ENCODE measurements around the gene ARHGEF28. TPM values are rescaled to one million over a fixed set of nuclear protein-coding genes. Genes with fewer than 3 reads are reported as not detected.

The ARHGEF28 gene
- polyA plus RNA-seq, 1 donor from 2014 or later: not detected

GRCh38 chr5:73629456-73629855 is 3.5 kb downstream of the ARHGEF28 start:
- H3K4me2 ChIP-seq (ENCODE audit: low read length): no peak overlapping the region
- no peak overlapping the region for H3K27ac ChIP-seq (ENCODE audit: low read length)
- H3K9ac ChIP-seq (ENCODE audit: low read length): no peak overlapping the region
- no peak overlapping the region for H3K4me3 ChIP-seq (ENCODE audit: low read length)
- H3F3A ChIP-seq (ENCODE audit: insufficient read depth, low read length, poor library complexity, severe bottlenecking): no peaks in the 10 kb centered on the region
- H3K9me2 ChIP-seq (ENCODE audit: insufficient read depth, low read length): no peaks in the 10 kb centered on the region
- no peaks in the 10 kb centered on the region for H3K79me2 ChIP-seq (replicated peaks; ENCODE audit: insufficient read depth, low read length)
- no peaks in the 10 kb centered on the region for H3K9me3 ChIP-seq (ENCODE audit: low read length)
- H3K36me3 ChIP-seq (ENCODE audit: insufficient read depth, low read length): no peaks in the 10 kb centered on the region
- H2AFZ ChIP-seq (ENCODE audit: low read depth, low read length): no peak overlapping the region
- no peak for TF ChIP-seq RAD21 (conservative IDR thresholded peaks at IDR 0.05)
- no peak for TF ChIP-seq TAF1 (IDR thresholded peaks at IDR 0.05; ENCODE audit: low read depth)
- no peak for TF ChIP-seq EP300 (conservative IDR thresholded peaks at IDR 0.05; ENCODE audit: poor library complexity, severe bottlenecking)
- TF ChIP-seq CTCF (IDR thresholded peaks at IDR 0.05; ENCODE audit: poor library complexity, severe bottlenecking): no peak
- no peak for TF ChIP-seq MXI1 (conservative IDR thresholded peaks at IDR 0.05; ENCODE audit: poor library complexity, severe bottlenecking)
- TF ChIP-seq POLR2AphosphoS5 (IDR thresholded peaks at IDR 0.05): no peak
- no peak for TF ChIP-seq SMC3 (conservative IDR thresholded peaks at IDR 0.05; ENCODE audit: poor library complexity)
- TF ChIP-seq, protein P1, sequence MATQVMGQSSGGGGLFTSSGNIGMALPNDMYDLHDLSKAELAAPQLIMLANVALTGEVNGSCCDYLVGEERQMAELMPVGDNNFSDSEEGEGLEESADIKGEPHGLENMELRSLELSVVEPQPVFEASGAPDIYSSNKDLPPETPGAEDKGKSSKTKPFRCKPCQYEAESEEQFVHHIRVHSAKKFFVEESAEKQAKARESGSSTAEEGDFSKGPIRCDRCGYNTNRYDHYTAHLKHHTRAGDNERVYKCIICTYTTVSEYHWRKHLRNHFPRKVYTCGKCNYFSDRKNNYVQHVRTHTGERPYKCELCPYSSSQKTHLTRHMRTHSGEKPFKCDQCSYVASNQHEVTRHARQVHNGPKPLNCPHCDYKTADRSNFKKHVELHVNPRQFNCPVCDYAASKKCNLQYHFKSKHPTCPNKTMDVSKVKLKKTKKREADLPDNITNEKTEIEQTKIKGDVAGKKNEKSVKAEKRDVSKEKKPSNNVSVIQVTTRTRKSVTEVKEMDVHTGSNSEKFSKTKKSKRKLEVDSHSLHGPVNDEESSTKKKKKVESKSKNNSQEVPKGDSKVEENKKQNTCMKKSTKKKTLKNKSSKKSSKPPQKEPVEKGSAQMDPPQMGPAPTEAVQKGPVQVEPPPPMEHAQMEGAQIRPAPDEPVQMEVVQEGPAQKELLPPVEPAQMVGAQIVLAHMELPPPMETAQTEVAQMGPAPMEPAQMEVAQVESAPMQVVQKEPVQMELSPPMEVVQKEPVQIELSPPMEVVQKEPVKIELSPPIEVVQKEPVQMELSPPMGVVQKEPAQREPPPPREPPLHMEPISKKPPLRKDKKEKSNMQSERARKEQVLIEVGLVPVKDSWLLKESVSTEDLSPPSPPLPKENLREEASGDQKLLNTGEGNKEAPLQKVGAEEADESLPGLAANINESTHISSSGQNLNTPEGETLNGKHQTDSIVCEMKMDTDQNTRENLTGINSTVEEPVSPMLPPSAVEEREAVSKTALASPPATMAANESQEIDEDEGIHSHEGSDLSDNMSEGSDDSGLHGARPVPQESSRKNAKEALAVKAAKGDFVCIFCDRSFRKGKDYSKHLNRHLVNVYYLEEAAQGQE (IDR thresholded peaks at IDR 0.05; ENCODE audit: borderline replicate concordance): no peak
- TF ChIP-seq EZH2 (IDR thresholded peaks at IDR 0.05; ENCODE audit: borderline replicate concordance, insufficient read depth, low read length, poor library complexity, severe bottlenecking): no peak
- no peaks in the 10 kb centered on the region for H4K20me1 ChIP-seq (ENCODE audit: insufficient read depth)
- H3K27me3 ChIP-seq (ENCODE audit: insufficient read depth, low read depth, low read length): peaks cover 31% of the 10 kb centered on the region

GRCh38 chr5:73630765-73631164 is 4.8 kb downstream of the ARHGEF28 start:
- Histone ChIP-seq H3K9me2 (ENCODE audit: insufficient read depth, low read length) (no peaks in the 10 kb centered on the region), H3K79me2 (replicated peaks; ENCODE audit: insufficient read depth, low read length) (no peaks in the 10 kb centered on the region), H3K36me3 (ENCODE audit: insufficient read depth, low read length) (no peaks in the 10 kb centered on the region), H3K27ac (ENCODE audit: low read length) (no peak overlapping the region), H3K9ac (ENCODE audit: low read length) (no peak overlapping the region), H4K20me1 (ENCODE audit: insufficient read depth) (no peaks in the 10 kb centered on the region), H2AFZ (ENCODE audit: low read depth, low read length) (no peak overlapping the region), H3F3A (ENCODE audit: insufficient read depth, low read length, poor library complexity, severe bottlenecking) (no peaks in the 10 kb centered on the region), H3K9me3 (ENCODE audit: low read length) (no peaks in the 10 kb centered on the region), H3K4me2 (ENCODE audit: low read length) (no peak overlapping the region), H3K27me3 (ENCODE audit: insufficient read depth, low read depth, low read length) (peaks cover 19% of the 10 kb centered on the region), H3K4me3 (ENCODE audit: low read length) (no peak overlapping the region)
- TF ChIP-seq CTCF (IDR thresholded peaks at IDR 0.05; ENCODE audit: poor library complexity, severe bottlenecking) (no peak), POLR2AphosphoS5 (IDR thresholded peaks at IDR 0.05) (no peak)

Measured in neural cell (in vitro differentiated cells).